Measurements from ENCODE around the gene SPATA13. TPM values are rescaled to one million over a fixed set of nuclear protein-coding genes. Genes with fewer than 3 reads are reported as not detected.

SPATA13 gene
- total and polyA plus RNA-seq, 11 donors = 5.4 to 20.1 (median 8.6) TPM

DNA sequence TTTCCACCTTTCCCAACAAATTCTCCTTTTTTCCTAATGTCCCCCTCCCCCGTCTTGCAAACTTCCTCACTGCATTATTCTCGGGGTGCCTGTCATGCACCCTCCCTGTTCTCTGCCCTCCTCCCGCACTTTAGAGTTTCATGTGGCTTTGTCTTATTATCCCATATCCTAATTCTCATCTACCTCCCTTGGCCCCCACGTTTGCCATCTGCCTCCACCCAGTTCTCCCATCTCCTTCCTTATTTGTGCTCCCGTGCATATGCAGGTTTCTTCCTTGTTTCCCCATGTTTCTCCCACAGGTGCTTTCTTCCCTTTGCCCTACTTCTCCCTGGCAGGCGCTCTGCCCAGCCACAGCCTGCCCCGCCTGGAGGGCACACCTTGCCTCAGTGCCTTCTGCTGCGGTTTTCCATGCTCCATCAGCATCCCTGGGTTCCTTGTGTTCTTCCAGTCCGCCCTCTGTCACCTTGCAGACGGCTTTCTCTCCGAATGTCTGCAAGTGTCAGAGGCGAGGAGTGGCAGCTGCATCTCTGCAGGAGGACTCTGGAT is 1.5 kb downstream of the SPATA13 start:
- Histone ChIP-seq H3K9me3 (no peaks in the 10 kb centered on the region), H3K27ac (peak overlapping the region in 1 of 12 donors; percentile 22), H3K36me3 (peaks cover 0 to 8% (median 0%) of the 10 kb centered on the region in 9 donors), H3K4me3 (peak overlapping the region; percentile 62 to 91 (median 82)), H3K27me3 (peaks cover 0 to 11% (median 0%) of the 10 kb centered on the region in 9 donors), H3K4me1 (peaks cover 0 to 27% (median 6%) of the 10 kb centered on the region in 12 donors)
- no peak for DNase-seq
- TF ChIP-seq POLR2A (IDR thresholded peaks at IDR 0.05) = no peak
- TF ChIP-seq, protein P1, sequence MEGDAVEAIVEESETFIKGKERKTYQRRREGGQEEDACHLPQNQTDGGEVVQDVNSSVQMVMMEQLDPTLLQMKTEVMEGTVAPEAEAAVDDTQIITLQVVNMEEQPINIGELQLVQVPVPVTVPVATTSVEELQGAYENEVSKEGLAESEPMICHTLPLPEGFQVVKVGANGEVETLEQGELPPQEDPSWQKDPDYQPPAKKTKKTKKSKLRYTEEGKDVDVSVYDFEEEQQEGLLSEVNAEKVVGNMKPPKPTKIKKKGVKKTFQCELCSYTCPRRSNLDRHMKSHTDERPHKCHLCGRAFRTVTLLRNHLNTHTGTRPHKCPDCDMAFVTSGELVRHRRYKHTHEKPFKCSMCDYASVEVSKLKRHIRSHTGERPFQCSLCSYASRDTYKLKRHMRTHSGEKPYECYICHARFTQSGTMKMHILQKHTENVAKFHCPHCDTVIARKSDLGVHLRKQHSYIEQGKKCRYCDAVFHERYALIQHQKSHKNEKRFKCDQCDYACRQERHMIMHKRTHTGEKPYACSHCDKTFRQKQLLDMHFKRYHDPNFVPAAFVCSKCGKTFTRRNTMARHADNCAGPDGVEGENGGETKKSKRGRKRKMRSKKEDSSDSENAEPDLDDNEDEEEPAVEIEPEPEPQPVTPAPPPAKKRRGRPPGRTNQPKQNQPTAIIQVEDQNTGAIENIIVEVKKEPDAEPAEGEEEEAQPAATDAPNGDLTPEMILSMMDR (IDR thresholded peaks at IDR 0.05) = no peak
- intact Hi-C loops (cut with DNase I) = loop anchor here in 7 of 10 donors (5.0 to 10.0 kb wide), 6 partner anchors 40 to 107 kb away; no protein-coding TSS in a partner anchor
- no peak for ATAC-seq
- WGBS, 4 donors = 58 to 67% (median 60%) methylated on average over 12 of the region's 12 CpGs

DNA sequence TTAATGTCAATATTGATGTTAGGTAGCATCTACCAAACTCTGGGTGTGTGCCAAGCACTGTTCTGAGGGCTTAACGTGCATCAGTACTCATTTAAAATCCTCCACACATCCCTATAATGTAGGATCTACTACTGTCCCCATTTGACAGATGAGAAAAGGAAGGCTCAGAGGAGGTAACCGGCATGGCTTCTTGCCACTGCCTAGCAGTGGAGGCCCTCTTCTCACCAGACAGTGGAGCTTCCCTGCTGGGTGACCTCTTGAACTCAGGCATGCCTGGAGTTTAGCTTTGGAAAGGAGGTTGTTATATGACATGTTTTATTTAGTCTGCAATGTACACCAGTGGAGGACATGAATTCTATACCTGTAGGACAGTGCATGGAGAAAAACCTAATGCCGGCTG is 2.1 kb downstream of the SPATA13 start:
- Histone ChIP-seq H3K4me1 (peaks cover 0 to 27% (median 6%) of the 10 kb centered on the region in 12 donors), H3K4me3 (peak overlapping the region in 8 of 12 donors; percentile 66 to 91 (median 82)), H3K27ac (peak overlapping the region in 1 of 12 donors; percentile 22), H3K36me3 (peaks cover 0 to 8% (median 0%) of the 10 kb centered on the region in 9 donors), H3K27me3 (peaks cover 0 to 11% (median 0%) of the 10 kb centered on the region in 9 donors), H3K9me3 (no peaks in the 10 kb centered on the region)
- 69 to 84% (median 78%) methylated on average over 3 of the region's 3 CpGs for WGBS, 4 donors
- ATAC-seq (no peak), DNase-seq (no peak)
- TF ChIP-seq, protein P1 (IDR thresholded peaks at IDR 0.05) = no peak
- no peak for TF ChIP-seq POLR2A (IDR thresholded peaks at IDR 0.05)
- intact Hi-C loops (cut with DNase I) = loop anchor here in 7 of 10 donors (5.0 to 10.0 kb wide), 6 partner anchors 40 to 108 kb away; no protein-coding TSS in a partner anchor

DNA sequence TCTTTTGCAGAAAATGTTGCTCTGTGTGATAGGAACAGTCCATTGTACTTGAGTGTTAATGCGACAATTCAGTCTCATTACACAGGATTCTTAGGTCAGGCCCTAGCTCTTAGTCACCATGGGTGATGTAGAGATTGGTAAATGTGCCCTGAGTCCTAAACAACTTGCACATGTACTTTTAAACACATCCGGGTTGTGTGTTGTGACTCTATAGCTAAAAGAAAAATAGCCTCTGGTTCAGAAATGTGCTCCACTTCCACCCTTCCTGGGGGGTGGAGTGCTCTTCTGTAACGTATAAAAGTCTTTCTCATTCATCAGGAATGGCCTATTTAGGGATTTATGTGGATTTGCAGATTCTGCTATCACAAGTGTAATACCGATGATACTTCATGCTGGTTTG is 5.2 kb downstream of the SPATA13 start:
- ATAC-seq (no peak), DNase-seq (no peak)
- Histone ChIP-seq H3K4me1 (peaks cover 0 to 21% (median 8%) of the 10 kb centered on the region in 12 donors), H3K27me3 (peaks cover 0 to 11% (median 0%) of the 10 kb centered on the region in 9 donors), H3K4me3 (no peak overlapping the region), H3K27ac (no peak overlapping the region), H3K36me3 (peaks cover 0 to 8% (median 0%) of the 10 kb centered on the region in 9 donors), H3K9me3 (no peaks in the 10 kb centered on the region)
- 45 to 76% (median 67%) methylated on average over 4 of the region's 4 CpGs for WGBS, 4 donors
- intact Hi-C loops (cut with DNase I) = loop anchor here in 4 of 10 donors (5.0 to 10.0 kb wide), 4 partner anchors 49 to 111 kb away; no protein-coding TSS in a partner anchor
- TF ChIP-seq, protein P1 (IDR thresholded peaks at IDR 0.05) = no peak
- TF ChIP-seq POLR2A (IDR thresholded peaks at IDR 0.05) = no peak

DNA sequence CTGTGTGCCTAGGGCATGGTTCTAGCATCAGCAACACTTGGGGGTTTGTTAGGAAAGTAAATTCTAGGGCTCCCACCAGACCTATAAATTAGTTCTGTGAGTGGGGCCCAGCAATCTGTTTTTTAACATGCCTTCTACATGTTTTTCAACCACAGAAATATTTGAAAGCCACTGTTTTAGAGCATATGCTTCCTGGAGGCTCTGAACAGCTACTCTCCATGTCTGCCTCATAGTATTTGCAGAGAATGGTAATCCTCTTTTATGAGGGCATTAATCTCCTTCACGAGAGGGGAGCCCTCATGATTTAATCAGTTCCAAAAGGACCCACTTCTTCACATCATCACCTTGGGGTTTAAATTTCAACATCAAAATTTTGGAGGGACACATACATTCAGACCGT is 6.0 kb downstream of the SPATA13 start:
- no peak overlapping the region for H3K27ac ChIP-seq
- WGBS, 4 donors = 77 to 100% (median 89%) methylated on average over 2 of the region's 2 CpGs
- ATAC-seq (no peak), DNase-seq (no peak)
- peaks cover 0 to 11% (median 0%) of the 10 kb centered on the region in 9 donors for H3K27me3 ChIP-seq
- intact Hi-C loops (cut with DNase I) = loop anchor here in 4 of 10 donors (5.0 to 10.0 kb wide), 4 partner anchors 48 to 112 kb away; no protein-coding TSS in a partner anchor
- peaks cover 0 to 17% (median 4%) of the 10 kb centered on the region in 12 donors for H3K4me1 ChIP-seq
- no peak overlapping the region for H3K4me3 ChIP-seq
- H3K9me3 ChIP-seq = no peaks in the 10 kb centered on the region
- H3K36me3 ChIP-seq = peaks cover 0 to 8% (median 0%) of the 10 kb centered on the region in 9 donors
- TF ChIP-seq, protein P1 (IDR thresholded peaks at IDR 0.05) = no peak
- no peak for TF ChIP-seq POLR2A (IDR thresholded peaks at IDR 0.05)
